DND-41 (cell line): ENCODE results near the gene SLC25A21.

ENCODE experiments used
- EZH2 ChIP-seq: IDR thresholded peaks from 3 replicates; pipeline ENCODE4 v1.6.1; 2012; ENCODE audit warnings: borderline replicate concordance, low read depth, mild to moderate bottlenecking, moderate library complexity, low read length, inconsistent platforms; ENCODE audit not compliant: severe bottlenecking
- TF ChIP-seq, protein P1 (sequence below): IDR thresholded peaks from 2 replicates; pipeline ENCODE4 v1.5.1; 2012; ENCODE audit warnings: borderline replicate concordance, low read length, moderate library complexity, mild to moderate bottlenecking; ENCODE audit not compliant: poor library complexity, severe bottlenecking; ENCODE audit errors: extremely low read depth

DNA sequence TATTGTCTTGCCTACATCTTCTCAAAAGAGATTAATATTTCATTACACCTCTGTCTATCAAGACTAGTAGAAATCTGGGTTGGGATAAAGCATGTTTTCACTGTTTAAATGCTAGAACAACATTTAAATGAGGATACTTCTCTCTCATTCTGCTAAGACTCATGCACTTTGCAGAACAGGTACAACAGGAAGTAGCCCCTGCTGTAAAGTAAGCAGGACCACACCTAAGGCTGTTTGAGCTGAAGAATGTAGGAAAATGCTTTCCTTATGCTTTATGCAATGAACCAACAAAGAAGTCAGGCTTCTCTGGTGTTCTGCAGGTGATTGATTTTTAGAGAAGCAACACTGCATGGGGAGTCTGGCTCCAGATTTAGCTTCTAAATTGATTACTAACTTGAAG is 421.3 kb downstream of the SLC25A21 start:
- TF ChIP-seq, protein P1, sequence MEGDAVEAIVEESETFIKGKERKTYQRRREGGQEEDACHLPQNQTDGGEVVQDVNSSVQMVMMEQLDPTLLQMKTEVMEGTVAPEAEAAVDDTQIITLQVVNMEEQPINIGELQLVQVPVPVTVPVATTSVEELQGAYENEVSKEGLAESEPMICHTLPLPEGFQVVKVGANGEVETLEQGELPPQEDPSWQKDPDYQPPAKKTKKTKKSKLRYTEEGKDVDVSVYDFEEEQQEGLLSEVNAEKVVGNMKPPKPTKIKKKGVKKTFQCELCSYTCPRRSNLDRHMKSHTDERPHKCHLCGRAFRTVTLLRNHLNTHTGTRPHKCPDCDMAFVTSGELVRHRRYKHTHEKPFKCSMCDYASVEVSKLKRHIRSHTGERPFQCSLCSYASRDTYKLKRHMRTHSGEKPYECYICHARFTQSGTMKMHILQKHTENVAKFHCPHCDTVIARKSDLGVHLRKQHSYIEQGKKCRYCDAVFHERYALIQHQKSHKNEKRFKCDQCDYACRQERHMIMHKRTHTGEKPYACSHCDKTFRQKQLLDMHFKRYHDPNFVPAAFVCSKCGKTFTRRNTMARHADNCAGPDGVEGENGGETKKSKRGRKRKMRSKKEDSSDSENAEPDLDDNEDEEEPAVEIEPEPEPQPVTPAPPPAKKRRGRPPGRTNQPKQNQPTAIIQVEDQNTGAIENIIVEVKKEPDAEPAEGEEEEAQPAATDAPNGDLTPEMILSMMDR, result no peak
- no peak for TF ChIP-seq EZH2
